ENCODE measurements around the gene RFX5.

GRCh38 chr1:151393583-151393982 is 46.5 kb upstream of the RFX5 start:
- TF ChIP-seq POLR2A (IDR thresholded peaks at IDR 0.05) = no peak
- no peak for TF ChIP-seq CTCF (IDR thresholded peaks at IDR 0.05)
